ENCODE data around the gene DXO. TPM values are rescaled to one million over a fixed set of nuclear protein-coding genes. Genes with fewer than 3 reads are reported as not detected.
A peak's percentile ranks its signal among the peaks of the same experiment; 100 is the strongest.

Gene DXO
- total and polyA plus RNA-seq, 12 donors = 8.4 to 23.4 (median 13.6) TPM

DNA sequence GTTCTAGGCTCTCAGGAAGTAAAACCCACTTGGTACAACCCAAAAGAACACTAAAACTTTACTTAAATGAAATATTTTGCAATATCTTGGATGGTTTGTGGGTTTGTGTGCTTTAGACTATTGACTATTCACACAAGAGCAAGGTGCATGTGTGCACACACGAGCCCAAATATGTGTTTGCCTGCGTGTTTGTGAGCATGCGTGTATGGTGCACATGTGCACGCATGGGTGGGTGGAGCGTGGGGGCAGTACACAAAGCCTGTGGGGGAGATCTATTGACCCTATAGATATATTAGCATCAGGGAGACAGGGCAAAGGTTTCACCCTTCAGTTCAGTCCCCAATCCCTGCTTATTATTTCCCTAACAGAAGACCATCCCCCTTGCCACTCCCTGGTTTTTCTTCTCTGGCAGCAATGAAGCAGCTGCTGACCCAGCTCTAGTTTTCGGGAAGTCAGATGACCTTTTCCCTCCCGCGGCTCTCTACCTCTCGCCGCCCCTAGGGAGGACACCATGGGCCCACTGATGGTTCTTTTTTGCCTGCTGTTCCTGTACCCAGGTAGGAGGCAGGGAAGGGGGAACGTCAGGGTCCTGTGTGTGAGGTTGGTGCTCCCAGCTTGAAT is 44.6 kb downstream of the DXO start, which contains the start of gene C2:
Gene C2, plus strand, starts transcription at position 476 of the 621 bp plus-strand sequence. Its CDS starts 36 bp downstream, at position 512.
- H3K9me3 ChIP-seq = no peaks in the 10 kb centered on the region
- intact Hi-C loops (cut with DNase I) = no loop called here
- WGBS, 2 donors = 57 to 70% methylated on average over 11 of the region's 11 CpGs
- DNase-seq = no peak
- peak within 1 kb of the TSS in 7 of 10 donors; percentile 1 to 52 (median 37) for H3K4me3 ChIP-seq
- H3K4me1 ChIP-seq = peaks cover 0 to 22% (median 0%) of the 10 kb centered on the region in 9 donors
- TF ChIP-seq, protein P1, sequence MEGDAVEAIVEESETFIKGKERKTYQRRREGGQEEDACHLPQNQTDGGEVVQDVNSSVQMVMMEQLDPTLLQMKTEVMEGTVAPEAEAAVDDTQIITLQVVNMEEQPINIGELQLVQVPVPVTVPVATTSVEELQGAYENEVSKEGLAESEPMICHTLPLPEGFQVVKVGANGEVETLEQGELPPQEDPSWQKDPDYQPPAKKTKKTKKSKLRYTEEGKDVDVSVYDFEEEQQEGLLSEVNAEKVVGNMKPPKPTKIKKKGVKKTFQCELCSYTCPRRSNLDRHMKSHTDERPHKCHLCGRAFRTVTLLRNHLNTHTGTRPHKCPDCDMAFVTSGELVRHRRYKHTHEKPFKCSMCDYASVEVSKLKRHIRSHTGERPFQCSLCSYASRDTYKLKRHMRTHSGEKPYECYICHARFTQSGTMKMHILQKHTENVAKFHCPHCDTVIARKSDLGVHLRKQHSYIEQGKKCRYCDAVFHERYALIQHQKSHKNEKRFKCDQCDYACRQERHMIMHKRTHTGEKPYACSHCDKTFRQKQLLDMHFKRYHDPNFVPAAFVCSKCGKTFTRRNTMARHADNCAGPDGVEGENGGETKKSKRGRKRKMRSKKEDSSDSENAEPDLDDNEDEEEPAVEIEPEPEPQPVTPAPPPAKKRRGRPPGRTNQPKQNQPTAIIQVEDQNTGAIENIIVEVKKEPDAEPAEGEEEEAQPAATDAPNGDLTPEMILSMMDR (IDR thresholded peaks at IDR 0.05) = no peak
- peak within 1 kb of the TSS in 2 of 10 donors; percentile 29 to 79 for H3K27ac ChIP-seq
- ATAC-seq = peak in 2 of 8 donors; percentile 29 to 35
- H3K36me3 ChIP-seq = no peaks in the 10 kb centered on the region
- H3K27me3 ChIP-seq = no peaks in the 10 kb centered on the region

DNA sequence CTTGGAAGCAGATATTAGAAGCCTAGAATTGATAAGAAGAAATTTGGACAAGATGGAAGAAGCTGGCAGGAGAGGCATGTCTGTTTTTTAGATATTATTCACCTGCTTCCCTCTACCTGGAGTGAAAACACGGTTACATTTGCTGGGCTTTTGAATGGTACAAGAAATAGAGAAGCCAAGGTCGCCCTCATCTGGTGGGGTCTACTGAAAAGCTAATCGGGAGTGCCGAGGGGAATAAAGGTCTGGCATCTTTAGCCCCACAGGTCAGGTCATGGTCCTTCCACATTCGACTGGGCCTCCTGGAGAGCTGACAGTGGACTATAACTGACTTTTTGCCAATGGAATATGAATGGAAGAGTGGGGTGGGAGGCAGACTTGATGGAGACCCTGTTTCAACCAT is 49.0 kb downstream of the DXO start:
- Histone ChIP-seq H3K4me3 (no peak overlapping the region), H3K27ac (no peak overlapping the region), H3K27me3 (no peaks in the 10 kb centered on the region), H3K4me1 (peaks cover 0 to 10% (median 0%) of the 10 kb centered on the region in 9 donors), H3K36me3 (no peaks in the 10 kb centered on the region), H3K9me3 (no peaks in the 10 kb centered on the region)
- TF ChIP-seq, protein P1 (IDR thresholded peaks at IDR 0.05) = peak in 3 of 9 donors; percentile 20 to 24 (median 24)
- ATAC-seq (no peak), DNase-seq (no peak)
- intact Hi-C loops (cut with DNase I) = no loop called here
- 10 to 11% methylated on average over 5 of the region's 5 CpGs for WGBS, 2 donors

DNA sequence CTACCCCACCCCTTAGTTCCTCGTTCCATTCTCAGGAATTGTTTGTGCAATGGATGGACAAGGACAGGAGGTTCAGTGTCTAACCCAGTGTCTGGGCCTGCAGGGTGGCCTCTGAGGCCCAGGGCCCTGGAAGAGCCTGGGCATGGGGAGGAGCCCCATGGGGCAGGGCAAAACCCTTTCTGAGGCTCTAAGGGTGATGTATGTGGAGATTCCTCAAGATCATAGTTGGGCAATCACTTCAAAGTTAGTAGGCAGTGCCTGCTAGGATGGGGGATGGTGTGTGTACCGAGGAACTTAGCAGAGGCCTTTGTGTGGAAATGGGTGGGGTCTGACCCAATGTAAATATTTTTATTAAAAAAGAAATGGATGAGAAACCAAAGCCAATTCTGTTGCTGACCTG is 51.1 kb downstream of the DXO start:
- TF ChIP-seq, protein P1 (IDR thresholded peaks at IDR 0.05) = no peak
- no peak overlapping the region for H3K27ac ChIP-seq
- intact Hi-C loops (cut with DNase I) = no loop called here
- H3K9me3 ChIP-seq = no peaks in the 10 kb centered on the region
- H3K4me1 ChIP-seq = no peaks in the 10 kb centered on the region
- DNase-seq (no peak), ATAC-seq (no peak)
- H3K27me3 ChIP-seq = no peaks in the 10 kb centered on the region
- H3K4me3 ChIP-seq = no peak overlapping the region
- 79 to 81% methylated on average over 2 of the region's 2 CpGs for WGBS, 2 donors
- H3K36me3 ChIP-seq = no peaks in the 10 kb centered on the region

Small RNA genes within 50 kb of the gene (microRNA-seq; reads per million reads assigned to microRNA genes)
- 0 reads per million in 2 donors for gene MIR1236

Other genes starting within 250 kb of the DXO start
Only the 30 nearest of the 33 such genes appear.
- gene MSH5, start 232.1 kb downstream of the DXO start, total RNA-seq = 1 to 10 TPM in 8 of 10 donors, under 1 TPM in 2; 0.89 to 4.3 (median 2.6) TPM
- 1 to 10 TPM in 1 of 2 donors, under 1 TPM in 1; 0.97 to 6.1 TPM for gene MSH5, start 232.1 kb downstream of the DXO start, polyA plus RNA-seq
- gene SAPCD1, start 209.5 kb downstream of the DXO start, total RNA-seq = 1 to 10 TPM in 1 of 10 donors, under 1 TPM in 6, not detected in 3; 0.52 to 1.2 (median 0.72) TPM
- 1 to 10 TPM in 1 of 2 donors, under 1 TPM in 1; 0.36 to 1.9 TPM for gene SAPCD1, start 209.5 kb downstream of the DXO start, polyA plus RNA-seq
- gene VWA7, start 194.8 kb downstream of the DXO start, total RNA-seq = 10 to 100 TPM in 9 of 10 donors, 1 to 10 TPM in 1; 10.0 to 28.3 (median 20.8) TPM
- gene VWA7, start 194.8 kb downstream of the DXO start, polyA plus RNA-seq = 1 to 10 TPM; 2.2 to 6.6 TPM
- gene VARS1, start 176.4 kb downstream of the DXO start, total RNA-seq = 10 to 100 TPM; 22.4 to 43.4 (median 29.5) TPM
- 10 to 100 TPM; 26.5 to 44.0 TPM for gene VARS1, start 176.4 kb downstream of the DXO start, polyA plus RNA-seq
- gene LSM2, start 165.2 kb downstream of the DXO start, total RNA-seq = 10 to 100 TPM; 18.9 to 27.6 (median 23.0) TPM
- gene LSM2, start 165.2 kb downstream of the DXO start, polyA plus RNA-seq = 10 to 100 TPM; 17.5 to 52.0 TPM
- 1 to 10 TPM; 1.1 to 2.9 (median 1.9) TPM for gene HSPA1L, start 156.9 kb downstream of the DXO start, total RNA-seq
- 1 to 10 TPM in 1 of 2 donors, under 1 TPM in 1; 0.80 to 1.4 TPM for gene HSPA1L, start 156.9 kb downstream of the DXO start, polyA plus RNA-seq
- gene HSPA1A, start 156.6 kb downstream of the DXO start, total RNA-seq = 100 to 1,000 TPM; 202 to 679 (median 259) TPM
- 100 to 1,000 TPM; 113 to 166 TPM for gene HSPA1A, start 156.6 kb downstream of the DXO start, polyA plus RNA-seq
- gene HSPA1B, start 144.4 kb downstream of the DXO start, total RNA-seq = 100 to 1,000 TPM; 126 to 258 (median 169) TPM
- gene HSPA1B, start 144.4 kb downstream of the DXO start, polyA plus RNA-seq = 100 to 1,000 TPM in 1 of 2 donors, 10 to 100 TPM in 1; 16.9 to 122 TPM
- 10 to 100 TPM; 18.1 to 32.4 (median 22.3) TPM for gene NEU1, start 109.3 kb downstream of the DXO start, total RNA-seq
- 10 to 100 TPM; 15.7 to 48.0 TPM for gene NEU1, start 109.3 kb downstream of the DXO start, polyA plus RNA-seq
- under 1 TPM in 2 of 10 donors, not detected in 8; 0.14 to 0.24 TPM for gene SLC44A4, start 93.1 kb downstream of the DXO start, total RNA-seq
- under 1 TPM in 1 of 2 donors, not detected in 1; 0.03 TPM for gene SLC44A4, start 93.1 kb downstream of the DXO start, polyA plus RNA-seq
- 10 to 100 TPM in 9 of 10 donors, 1 to 10 TPM in 1; 6.4 to 18.7 (median 14.2) TPM for gene EHMT2, start 74.4 kb downstream of the DXO start, total RNA-seq
- 10 to 100 TPM; 13.2 to 21.7 TPM for gene EHMT2, start 74.4 kb downstream of the DXO start, polyA plus RNA-seq
- 1 to 10 TPM; 1.5 to 4.9 (median 2.8) TPM for gene ZBTB12, start 70.1 kb downstream of the DXO start, total RNA-seq
- gene ZBTB12, start 70.1 kb downstream of the DXO start, polyA plus RNA-seq = 1 to 10 TPM; 2.0 TPM
- gene C2, start 44.4 kb downstream of the DXO start, total RNA-seq = 10 to 100 TPM in 2 of 10 donors, 1 to 10 TPM in 8; 2.0 to 63.0 (median 4.2) TPM
- gene C2, start 44.4 kb downstream of the DXO start, polyA plus RNA-seq = 1 to 10 TPM; 1.1 to 1.7 TPM
- gene CFB, start 26.0 kb downstream of the DXO start, total RNA-seq = 10 to 100 TPM in 1 of 10 donors, 1 to 10 TPM in 9; 2.8 to 24.4 (median 4.7) TPM
- 10 to 100 TPM in 1 of 2 donors, 1 to 10 TPM in 1; 6.6 to 15.8 TPM for gene CFB, start 26.0 kb downstream of the DXO start, polyA plus RNA-seq
- gene NELFE, start 13.2 kb downstream of the DXO start, total RNA-seq = 10 to 100 TPM; 38.2 to 52.8 (median 45.7) TPM
- gene NELFE, start 13.2 kb downstream of the DXO start, polyA plus RNA-seq = 10 to 100 TPM; 36.5 to 70.4 TPM
- 10 to 100 TPM; 21.8 to 45.5 (median 32.2) TPM for gene SKIC2, start 13.0 kb downstream of the DXO start, total RNA-seq
- gene SKIC2, start 13.0 kb downstream of the DXO start, polyA plus RNA-seq = 10 to 100 TPM; 37.8 to 67.4 TPM
- gene C4A, start 9.9 kb upstream of the DXO start, total RNA-seq = 100 to 1,000 TPM in 2 of 10 donors, 10 to 100 TPM in 8; 35.4 to 367 (median 60.7) TPM
- 10 to 100 TPM; 30.1 to 36.9 TPM for gene C4A, start 9.9 kb upstream of the DXO start, polyA plus RNA-seq
- gene C4B, start 42.7 kb upstream of the DXO start, total RNA-seq = 100 to 1,000 TPM in 2 of 10 donors, 10 to 100 TPM in 8; 32.6 to 357 (median 60.3) TPM
- 10 to 100 TPM; 33.8 to 72.6 TPM for gene C4B, start 42.7 kb upstream of the DXO start, polyA plus RNA-seq
- 1 to 10 TPM in 2 of 10 donors, under 1 TPM in 3, not detected in 5; 0.26 to 1.9 (median 0.62) TPM for gene CYP21A2, start 66.3 kb upstream of the DXO start, total RNA-seq
- gene CYP21A2, start 66.3 kb upstream of the DXO start, polyA plus RNA-seq = under 1 TPM; 0.19 to 0.73 TPM
- gene TNXB, start 137.2 kb upstream of the DXO start, total RNA-seq = 100 to 1,000 TPM in 1 of 10 donors, 10 to 100 TPM in 9; 36.2 to 123 (median 61.4) TPM
- gene TNXB, start 137.2 kb upstream of the DXO start, polyA plus RNA-seq = 10 to 100 TPM; 49.0 to 96.7 TPM
- gene ATF6B, start 156.1 kb upstream of the DXO start, total RNA-seq = 10 to 100 TPM; 20.1 to 44.4 (median 29.4) TPM
- gene ATF6B, start 156.1 kb upstream of the DXO start, polyA plus RNA-seq = 10 to 100 TPM; 23.4 to 47.0 TPM
- 1 to 10 TPM in 8 of 10 donors, under 1 TPM in 2; 0.72 to 3.4 (median 2.2) TPM for gene FKBPL, start 158.2 kb upstream of the DXO start, total RNA-seq
- gene FKBPL, start 158.2 kb upstream of the DXO start, polyA plus RNA-seq = 1 to 10 TPM; 3.4 to 7.2 TPM
- 1 to 10 TPM in 3 of 10 donors, under 1 TPM in 7; 0.17 to 1.4 (median 0.49) TPM for gene PRRT1, start 179.8 kb upstream of the DXO start, total RNA-seq
- gene PRRT1, start 179.8 kb upstream of the DXO start, polyA plus RNA-seq = 1 to 10 TPM; 1.1 to 2.9 TPM
- 10 to 100 TPM; 18.0 to 31.8 (median 23.7) TPM for gene PPT2, start 182.0 kb upstream of the DXO start, total RNA-seq
- 10 to 100 TPM; 16.8 to 17.6 TPM for gene PPT2, start 182.0 kb upstream of the DXO start, polyA plus RNA-seq
- 10 to 100 TPM in 1 of 10 donors, 1 to 10 TPM in 9; 6.8 to 11.3 (median 8.4) TPM for gene EGFL8, start 192.5 kb upstream of the DXO start, total RNA-seq
- 10 to 100 TPM in 1 of 2 donors, 1 to 10 TPM in 1; 6.7 to 32.8 TPM for gene EGFL8, start 192.5 kb upstream of the DXO start, polyA plus RNA-seq
- gene AGPAT1, start 203.9 kb upstream of the DXO start, total RNA-seq = 10 to 100 TPM; 39.0 to 63.1 (median 47.4) TPM
- gene AGPAT1, start 203.9 kb upstream of the DXO start, polyA plus RNA-seq = 10 to 100 TPM; 50.8 to 56.3 TPM
- gene RNF5, start 206.3 kb upstream of the DXO start, total RNA-seq = 100 to 1,000 TPM in 1 of 10 donors, 10 to 100 TPM in 9; 75.5 to 122 (median 82.7) TPM
- gene RNF5, start 206.3 kb upstream of the DXO start, polyA plus RNA-seq = 100 to 1,000 TPM in 1 of 2 donors, 10 to 100 TPM in 1; 53.0 to 132 TPM
- 1 to 10 TPM in 9 of 10 donors, under 1 TPM in 1; 0.75 to 5.1 (median 2.9) TPM for gene AGER, start 212.1 kb upstream of the DXO start, total RNA-seq
- 1 to 10 TPM; 3.1 to 5.5 TPM for gene AGER, start 212.1 kb upstream of the DXO start, polyA plus RNA-seq
- 10 to 100 TPM; 32.8 to 50.9 (median 44.1) TPM for gene PBX2, start 218.1 kb upstream of the DXO start, total RNA-seq
- 10 to 100 TPM; 25.6 to 55.4 TPM for gene PBX2, start 218.1 kb upstream of the DXO start, polyA plus RNA-seq
- gene GPSM3, start 220.5 kb upstream of the DXO start, total RNA-seq = 10 to 100 TPM in 1 of 10 donors, 1 to 10 TPM in 9; 2.4 to 28.0 (median 4.4) TPM
- gene GPSM3, start 220.5 kb upstream of the DXO start, polyA plus RNA-seq = 1 to 10 TPM; 5.8 to 6.2 TPM

Data from heart right ventricle (tissue), 16 donors.